Measurements from ENCODE around the gene RNF151.
"Not testable (repeated sequence)": the region's sequence is repeated elsewhere in the genome, so short reads cannot be mapped to it uniquely, and the experiment has no call there.

Gene RNF151

GRCh38 chr16:1938910-1939309 is 27.7 kb upstream of the RNF151 start:
- TF ChIP-seq CTCF (IDR thresholded peaks at IDR 0.05; ENCODE audit: insufficient read depth, low read depth, low read length, missing control alignments), result no peak
- no peak overlapping the region for H3K4me3 ChIP-seq (ENCODE audit: low read depth, low read length)
- DNase-seq (ENCODE audit: low read depth), result no peak

- H3K4me3 ChIP-seq (ENCODE audit: low read depth, low read length); DNase-seq (ENCODE audit: low read depth): not testable (repeated sequence)
Observed at GRCh38 chr16:1939833-1940232, 26.8 kb upstream of the RNF151 start.

- TF ChIP-seq CTCF (IDR thresholded peaks at IDR 0.05; ENCODE audit: insufficient read depth, low read depth, low read length, missing control alignments), result no peak
- no peak for DNase-seq (ENCODE audit: low read depth)
- H3K4me3 ChIP-seq (ENCODE audit: low read depth, low read length), result no peak overlapping the region
Observed at GRCh38 chr16:1940273-1941161, 26.1 kb upstream of the RNF151 start.

- no peak for DNase-seq (ENCODE audit: low read depth)
- no peak for TF ChIP-seq CTCF (IDR thresholded peaks at IDR 0.05; ENCODE audit: insufficient read depth, low read depth, low read length, missing control alignments)
- peak overlapping the region; percentile 82 for H3K4me3 ChIP-seq (ENCODE audit: low read depth, low read length)
Observed at GRCh38 chr16:1941162-1942046, 25.3 kb upstream of the RNF151 start.

- peak overlapping the region; percentile 82 for H3K4me3 ChIP-seq (ENCODE audit: low read depth, low read length)
- TF ChIP-seq CTCF (IDR thresholded peaks at IDR 0.05; ENCODE audit: insufficient read depth, low read depth, low read length, missing control alignments), result no peak
- DNase-seq (ENCODE audit: low read depth), result no peak
Observed at GRCh38 chr16:1942047-1942809, 24.4 kb upstream of the RNF151 start.

- H3K4me3 ChIP-seq (ENCODE audit: low read depth, low read length), result peak within 1 kb of the TSS; percentile 82
- TF ChIP-seq CTCF (IDR thresholded peaks at IDR 0.05; ENCODE audit: insufficient read depth, low read depth, low read length, missing control alignments), result no peak
- peak; percentile 99 for DNase-seq (ENCODE audit: low read depth)
Observed at GRCh38 chr16:1942810-1943726, 23.6 kb upstream of the RNF151 start, which contains the start of gene MSRB1. Gene MSRB1, minus strand, starts transcription at chr16:1943199. Its CDS starts 43 bp downstream, at chr16:1943156.

Data from GM12865 (cell line).